ENCODE data around the gene PRDM10. TPM values are rescaled to one million over a fixed set of nuclear protein-coding genes. Genes with fewer than 3 reads are reported as not detected.
A peak's percentile ranks its signal among the peaks of the same experiment; 100 is the strongest.

PRDM10 gene
- total RNA-seq, 2 experiments from 2014 or later: 15.8 to 16.2 TPM

DNA sequence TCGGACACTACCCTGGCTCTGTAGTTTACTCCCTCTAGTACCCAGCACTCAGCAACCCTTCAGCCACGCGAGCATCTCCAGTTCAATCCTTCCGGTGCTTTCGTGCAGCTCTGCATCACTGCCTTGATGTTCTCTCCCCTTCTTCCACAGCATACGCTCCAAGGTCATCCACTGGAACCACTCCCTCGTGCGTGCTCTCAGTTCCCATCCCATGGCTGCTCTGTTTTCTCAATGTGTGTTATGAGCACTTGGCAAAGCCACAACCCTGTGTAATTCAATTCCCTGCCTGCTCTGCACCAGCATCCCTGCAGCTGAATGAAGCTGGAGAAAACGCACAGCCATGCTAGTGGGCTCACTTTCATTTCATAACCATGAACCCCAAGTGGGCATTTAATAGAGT lies 68.7 kb downstream of the PRDM10 start:
- ChIA-PET CTCF (interaction anchor here (1.9 kb wide), 1 partner anchor 10 kb away, joined by 9 read pairs; no protein-coding TSS in a partner anchor), POLR2A (no interaction called here)
- no peaks in the 10 kb centered on the region for H3K4me1 Mint-ChIP-seq (ENCODE audit: low read depth)
- H3K9me3 Mint-ChIP-seq: no peaks in the 10 kb centered on the region
- H3K36me3 Mint-ChIP-seq: peaks cover 16% of the 10 kb centered on the region
- intact Hi-C loops (cut with micrococcal nuclease): no loop called here
- no peaks in the 10 kb centered on the region for H3K27me3 Mint-ChIP-seq
- DNase-seq: no peak
- no peak overlapping the region for H3K27ac Mint-ChIP-seq
- no peak overlapping the region for H3K4me3 Mint-ChIP-seq

DNA sequence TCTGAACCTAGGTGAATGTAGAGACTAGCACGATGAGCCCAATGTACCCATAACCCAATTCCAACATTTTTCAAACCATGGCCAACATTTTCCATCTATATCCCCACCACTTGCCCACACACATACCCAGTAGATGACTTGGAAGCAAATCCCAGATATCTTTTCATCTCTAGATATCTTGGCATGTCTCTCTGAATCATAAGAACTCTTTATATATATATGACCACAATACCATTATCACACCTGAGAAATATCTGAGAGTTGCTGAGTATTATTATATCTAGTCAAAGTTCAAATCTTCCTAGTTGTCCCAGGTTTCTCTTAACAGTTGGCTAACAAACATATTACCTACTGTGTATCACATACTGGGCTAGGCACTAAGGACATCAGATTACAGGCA lies 69.4 kb downstream of the PRDM10 start:
- DNase-seq: no peak
- intact Hi-C loops (cut with micrococcal nuclease): no loop called here
- Mint-ChIP-seq H3K4me3 (no peak overlapping the region), H3K27me3 (no peaks in the 10 kb centered on the region), H3K36me3 (peaks cover 15% of the 10 kb centered on the region), H3K9me3 (no peaks in the 10 kb centered on the region), H3K4me1 (ENCODE audit: low read depth) (no peaks in the 10 kb centered on the region), H3K27ac (no peak overlapping the region)
- CTCF ChIA-PET: no interaction called here
- POLR2A ChIA-PET: no interaction called here

DNA sequence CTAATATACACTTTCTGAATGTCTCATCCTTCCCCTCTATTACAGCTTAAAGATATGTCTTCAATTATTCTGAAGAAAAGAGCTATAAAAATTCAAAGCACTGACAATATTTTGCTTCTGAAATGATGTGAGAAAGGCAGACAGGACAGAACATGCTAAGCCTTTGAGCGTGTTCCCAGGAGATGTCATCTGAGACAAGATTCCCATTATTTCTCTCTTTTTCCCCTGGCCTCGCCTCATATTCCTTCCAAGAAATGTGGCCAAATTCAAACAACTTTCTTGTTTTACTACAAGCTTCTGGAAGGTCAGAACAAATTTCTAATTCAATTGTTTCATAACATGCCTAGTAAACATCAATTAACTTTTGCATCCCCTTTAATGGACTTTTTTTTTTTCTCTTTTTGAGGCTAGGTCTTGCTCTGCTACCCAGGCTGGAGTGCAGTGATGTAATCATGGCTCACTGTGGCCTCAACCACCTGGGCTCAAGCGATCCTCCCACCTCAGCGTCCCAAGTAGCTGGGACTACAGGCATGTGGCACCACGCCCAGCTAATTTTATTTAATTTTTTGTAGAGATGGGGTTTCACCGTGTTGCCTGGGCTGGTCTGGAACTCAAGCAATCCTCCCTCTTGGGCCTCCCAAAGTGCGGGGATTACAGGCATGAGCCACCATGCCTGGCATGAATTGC lies 70.1 kb downstream of the PRDM10 start:
- POLR2A ChIA-PET: no interaction called here
- H3K27ac Mint-ChIP-seq: no peak overlapping the region
- no peaks in the 10 kb centered on the region for H3K27me3 Mint-ChIP-seq

DNA sequence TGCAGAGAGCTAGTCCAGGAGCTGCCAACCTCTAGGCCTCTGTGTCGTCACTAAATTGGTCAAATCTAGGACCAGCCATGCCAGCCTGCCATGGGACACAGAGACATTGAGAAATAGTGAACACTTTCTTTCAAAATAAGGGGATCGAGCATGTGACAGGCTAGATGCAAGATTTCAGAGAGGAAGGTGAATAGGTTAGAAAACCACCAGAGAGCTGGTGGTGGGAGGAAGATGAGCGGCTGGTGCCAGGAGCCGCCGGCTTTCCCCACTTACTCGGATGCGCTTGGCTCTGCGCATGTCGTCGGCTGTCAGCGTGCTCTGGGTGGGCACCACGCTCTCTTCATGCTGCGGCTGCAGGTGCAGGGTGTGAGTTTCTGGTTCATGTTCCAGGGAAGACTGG lies 71.9 kb downstream of the PRDM10 start:
- H3K27ac Mint-ChIP-seq: no peak overlapping the region

More for the DNA sequence above, 70.1 kb downstream of the PRDM10 start:
- Mint-ChIP-seq H3K4me3 (no peak overlapping the region), H3K4me1 (ENCODE audit: low read depth) (no peaks in the 10 kb centered on the region), H3K9me3 (no peaks in the 10 kb centered on the region), H3K36me3 (peaks cover 15% of the 10 kb centered on the region)
- intact Hi-C loops (cut with micrococcal nuclease): no loop called here
- CTCF ChIA-PET: no interaction called here
- no peak for DNase-seq

DNA sequence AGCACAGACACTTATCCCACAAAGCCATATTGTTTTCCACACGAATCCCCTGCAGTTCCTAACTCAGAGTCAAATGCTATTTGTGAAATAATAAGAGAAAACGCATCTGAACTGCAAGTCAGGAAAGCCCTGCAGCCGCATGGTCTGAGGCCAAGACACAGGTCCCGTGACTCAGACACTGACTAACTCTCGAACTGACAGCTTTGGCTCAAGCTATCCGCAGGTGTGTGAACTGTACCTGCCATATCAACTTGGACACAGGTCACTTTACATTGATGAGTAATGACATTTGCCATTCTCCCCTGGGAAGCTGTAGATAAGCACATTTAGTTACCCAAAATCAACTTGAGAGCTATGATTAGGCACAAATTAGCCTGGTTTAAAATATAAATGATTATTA lies 72.3 kb downstream of the PRDM10 start:
- POLR2A ChIA-PET: no interaction called here
- CTCF ChIA-PET: interaction anchor here (0.9 kb wide), 1 partner anchor 201 kb away, joined by 4 read pairs; no protein-coding TSS in a partner anchor
- no peak overlapping the region for H3K27ac Mint-ChIP-seq

More for the DNA sequence above, 71.9 kb downstream of the PRDM10 start:
- ChIA-PET CTCF (interaction anchor here (0.9 kb wide), 1 partner anchor 200 kb away, joined by 4 read pairs; no protein-coding TSS in a partner anchor), POLR2A (no interaction called here)
- Mint-ChIP-seq H3K36me3 (peaks cover 15% of the 10 kb centered on the region), H3K9me3 (no peaks in the 10 kb centered on the region), H3K4me1 (ENCODE audit: low read depth) (no peaks in the 10 kb centered on the region), H3K4me3 (no peak overlapping the region), H3K27me3 (no peaks in the 10 kb centered on the region)
- intact Hi-C loops (cut with micrococcal nuclease): no loop called here
- DNase-seq: no peak

DNA sequence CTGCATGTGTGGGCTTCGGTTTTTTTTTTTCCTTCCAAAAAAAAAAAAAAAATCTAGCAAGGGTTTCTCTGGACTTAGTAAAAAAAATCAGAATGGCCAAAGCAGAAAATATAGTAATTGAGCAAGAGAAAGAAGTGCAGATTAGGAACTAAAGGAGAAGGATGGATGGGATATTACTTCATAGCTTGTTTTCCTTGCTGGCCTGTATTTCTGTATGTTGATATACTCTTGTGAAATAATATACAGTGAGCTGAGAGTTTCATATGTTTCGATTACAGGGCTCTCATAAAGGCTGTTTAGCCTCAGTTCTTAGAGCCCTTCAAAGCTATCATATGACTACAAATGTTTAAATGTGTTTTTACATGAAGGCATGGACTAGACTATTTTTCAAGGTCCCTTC lies 72.9 kb downstream of the PRDM10 start:
- H3K27me3 Mint-ChIP-seq: no peaks in the 10 kb centered on the region
- no peak overlapping the region for H3K4me3 Mint-ChIP-seq
- peaks cover 15% of the 10 kb centered on the region for H3K36me3 Mint-ChIP-seq
- CTCF ChIA-PET: interaction anchor here (10.0 kb wide), 1 partner anchor 203 kb away, joined by 212 read pairs; no protein-coding TSS in a partner anchor
- POLR2A ChIA-PET: no interaction called here
- H3K4me1 Mint-ChIP-seq (ENCODE audit: low read depth): no peaks in the 10 kb centered on the region
- H3K27ac Mint-ChIP-seq: no peak overlapping the region
- no peaks in the 10 kb centered on the region for H3K9me3 Mint-ChIP-seq
- intact Hi-C loops (cut with micrococcal nuclease): no loop called here
- no peak for DNase-seq

More for the DNA sequence above, 72.3 kb downstream of the PRDM10 start:
- Mint-ChIP-seq H3K4me3 (no peak overlapping the region), H3K9me3 (no peaks in the 10 kb centered on the region), H3K4me1 (ENCODE audit: low read depth) (no peaks in the 10 kb centered on the region), H3K36me3 (peaks cover 15% of the 10 kb centered on the region), H3K27me3 (no peaks in the 10 kb centered on the region)
- intact Hi-C loops (cut with micrococcal nuclease): no loop called here
- DNase-seq: no peak

DNA sequence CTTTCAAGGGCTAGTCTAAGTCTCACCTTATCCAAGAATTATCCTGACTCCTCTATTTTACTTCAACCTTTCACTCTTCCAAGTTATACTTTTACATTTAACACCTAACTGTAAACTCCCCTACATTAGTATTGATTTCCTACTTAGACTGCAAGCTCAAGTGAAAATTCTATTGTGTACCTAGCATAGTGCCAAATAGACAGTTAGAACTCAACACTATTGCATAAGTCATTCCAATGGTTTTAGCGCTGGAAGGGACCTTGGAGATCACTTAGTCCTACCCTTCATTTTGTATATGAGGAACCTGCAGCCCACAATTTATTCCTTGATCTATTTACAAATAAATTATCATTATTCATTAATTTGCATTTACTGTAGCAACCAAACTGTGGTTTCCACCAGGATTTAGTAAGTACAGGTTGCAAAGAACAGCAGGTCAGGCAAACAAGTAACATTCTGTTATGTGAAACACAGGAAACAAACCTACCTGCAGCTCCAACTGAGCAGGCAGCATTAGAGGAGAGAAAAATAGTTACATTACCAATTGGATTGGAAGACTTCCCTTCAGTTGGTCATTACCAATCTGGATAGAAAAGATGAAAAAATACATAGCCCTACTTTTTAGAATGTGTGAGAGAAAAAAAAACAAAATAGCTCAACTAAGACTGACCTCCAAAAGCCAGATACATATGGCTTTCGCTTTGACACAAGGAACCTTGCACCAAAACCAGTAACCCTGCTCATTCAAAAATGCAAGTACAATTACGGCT lies 73.5 kb downstream of the PRDM10 start:
- Mint-ChIP-seq H3K4me1 (ENCODE audit: low read depth) (no peaks in the 10 kb centered on the region), H3K36me3 (peaks cover 16% of the 10 kb centered on the region), H3K4me3 (no peak overlapping the region), H3K27me3 (no peaks in the 10 kb centered on the region), H3K27ac (no peak overlapping the region), H3K9me3 (no peaks in the 10 kb centered on the region)
- CTCF ChIA-PET: interaction anchor here (10.0 kb wide), 1 partner anchor 203 kb away, joined by 212 read pairs; no protein-coding TSS in a partner anchor
- intact Hi-C loops (cut with micrococcal nuclease): no loop called here
- no peak for DNase-seq
- POLR2A ChIA-PET: no interaction called here

DNA sequence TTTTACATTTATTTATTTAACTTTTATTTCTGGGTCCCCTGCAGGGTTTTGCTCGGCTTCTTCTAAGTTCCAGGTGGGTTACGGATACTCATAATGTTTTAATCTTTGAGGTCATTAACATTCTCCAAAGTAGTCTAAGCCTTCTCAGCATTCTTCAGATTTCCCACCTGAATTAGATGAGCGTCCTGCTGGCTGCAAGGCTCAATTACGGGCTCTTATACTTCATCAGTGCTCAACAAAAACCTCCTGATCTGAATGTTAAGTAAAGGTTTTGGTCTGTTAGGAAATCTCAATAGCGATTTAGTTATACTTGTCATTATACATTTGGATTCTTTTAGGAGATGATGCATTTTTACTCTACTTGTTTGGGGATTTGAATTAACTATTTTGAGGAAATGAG lies 80.0 kb downstream of the PRDM10 start:
- H3K4me3 Mint-ChIP-seq: no peak overlapping the region
- DNase-seq: no peak
- CTCF ChIA-PET: interaction anchor here (0.7 to 10.0 kb wide), 11 partner anchors 10 to 988 kb away, joined by 3 to 212 read pairs (median 4); no protein-coding TSS in a partner anchor

DNA sequence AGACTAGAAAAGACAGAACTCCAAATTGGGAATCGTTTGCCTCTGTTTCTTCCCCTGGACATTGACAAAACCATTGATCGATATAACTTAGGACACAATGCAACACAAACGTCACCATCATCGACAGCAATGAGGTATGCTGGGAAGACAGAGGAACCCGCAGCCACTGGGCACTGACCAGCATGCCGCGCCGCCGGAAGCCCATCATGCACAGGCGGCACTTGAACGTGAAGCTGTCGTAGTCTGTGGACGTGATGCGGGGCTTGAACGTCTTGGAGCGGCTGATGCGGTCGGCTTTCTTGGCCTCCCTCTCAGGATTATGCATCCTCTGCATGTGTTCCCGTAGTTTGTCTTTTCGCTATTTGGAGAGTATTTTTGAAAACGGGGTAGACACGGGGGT lies 84.3 kb downstream of the PRDM10 start:
- peaks cover 4% of the 10 kb centered on the region for H3K4me1 Mint-ChIP-seq (ENCODE audit: low read depth)
- no peak for DNase-seq
- ChIA-PET CTCF (no interaction called here), POLR2A (no interaction called here)
- no peaks in the 10 kb centered on the region for H3K9me3 Mint-ChIP-seq
- H3K27ac Mint-ChIP-seq: no peak overlapping the region
- H3K36me3 Mint-ChIP-seq: peaks cover 4% of the 10 kb centered on the region
- H3K27me3 Mint-ChIP-seq: no peaks in the 10 kb centered on the region
- no peak overlapping the region for H3K4me3 Mint-ChIP-seq
- intact Hi-C loops (cut with micrococcal nuclease): no loop called here

More for the DNA sequence above, 80.0 kb downstream of the PRDM10 start:
- Mint-ChIP-seq H3K9me3 (no peaks in the 10 kb centered on the region), H3K27ac (no peak overlapping the region), H3K4me1 (ENCODE audit: low read depth) (peaks cover 6% of the 10 kb centered on the region), H3K36me3 (peaks cover 2% of the 10 kb centered on the region), H3K27me3 (no peaks in the 10 kb centered on the region)
- POLR2A ChIA-PET: no interaction called here
- intact Hi-C loops (cut with micrococcal nuclease): loop anchor here (1.0 to 2.0 kb wide), 2 partner anchors 146 to 210 kb away; partner anchors contain the start of gene APLP2

DNA sequence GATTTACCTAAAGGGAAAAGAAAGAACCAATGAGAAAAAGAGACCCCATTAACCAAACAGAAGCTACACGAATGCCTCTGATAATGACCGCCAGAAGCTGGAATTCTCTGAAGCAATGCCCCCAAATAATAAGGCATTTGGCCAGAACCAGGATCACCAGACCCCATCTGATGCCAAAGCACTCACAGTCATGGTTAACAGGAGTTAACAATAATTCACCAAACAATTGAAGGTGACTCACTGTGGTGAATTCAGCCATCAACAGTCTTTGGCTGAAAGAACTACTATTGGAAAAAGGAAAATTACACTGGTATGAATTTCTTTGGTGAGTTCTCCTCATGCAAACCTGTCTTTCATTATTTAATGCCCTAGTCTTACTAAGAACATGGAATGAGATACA lies 85.4 kb downstream of the PRDM10 start:
- Mint-ChIP-seq H3K4me1 (ENCODE audit: low read depth) (no peaks in the 10 kb centered on the region), H3K9me3 (no peaks in the 10 kb centered on the region), H3K27ac (no peak overlapping the region), H3K27me3 (no peaks in the 10 kb centered on the region), H3K36me3 (peaks cover 4% of the 10 kb centered on the region), H3K4me3 (no peak overlapping the region)
- CTCF ChIA-PET: interaction anchor here (0.6 to 1.1 kb wide), 2 partner anchors 13 to 215 kb away, joined by 4 read pairs; no protein-coding TSS in a partner anchor
- DNase-seq: no peak
- POLR2A ChIA-PET: no interaction called here
- intact Hi-C loops (cut with micrococcal nuclease): no loop called here

DNA sequence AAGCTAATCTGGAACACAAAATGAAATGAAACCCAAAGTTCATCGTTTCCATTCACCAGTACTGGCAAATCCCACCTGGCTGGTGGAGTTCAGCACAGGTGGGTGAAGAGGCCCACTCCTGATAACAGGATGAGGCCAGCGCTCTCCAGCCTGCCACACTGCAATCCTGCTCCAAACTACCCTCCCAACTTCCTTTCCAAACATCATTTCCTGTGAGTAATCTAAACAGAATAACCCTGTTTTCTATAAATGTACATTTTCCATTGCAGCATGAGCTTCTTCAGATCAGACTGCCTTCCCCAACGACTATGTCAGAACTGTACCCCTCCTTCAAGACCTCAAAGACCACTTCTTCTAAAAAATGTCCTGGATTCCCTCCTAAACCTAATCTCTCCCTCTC lies 91.3 kb downstream of the PRDM10 start:
- no peak for DNase-seq
- intact Hi-C loops (cut with micrococcal nuclease): no loop called here
- peaks cover 25% of the 10 kb centered on the region for H3K36me3 Mint-ChIP-seq
- H3K4me3 Mint-ChIP-seq: no peak overlapping the region
- no peaks in the 10 kb centered on the region for H3K27me3 Mint-ChIP-seq
- H3K27ac Mint-ChIP-seq: peak overlapping the region; percentile 43
- H3K9me3 Mint-ChIP-seq: no peaks in the 10 kb centered on the region
- ChIA-PET POLR2A (no interaction called here), CTCF (interaction anchor here (0.6 to 1.4 kb wide), 2 partner anchors 97 to 221 kb away, joined by 3 to 5 read pairs; no protein-coding TSS in a partner anchor)
- H3K4me1 Mint-ChIP-seq (ENCODE audit: low read depth): peaks cover 9% of the 10 kb centered on the region

DNA sequence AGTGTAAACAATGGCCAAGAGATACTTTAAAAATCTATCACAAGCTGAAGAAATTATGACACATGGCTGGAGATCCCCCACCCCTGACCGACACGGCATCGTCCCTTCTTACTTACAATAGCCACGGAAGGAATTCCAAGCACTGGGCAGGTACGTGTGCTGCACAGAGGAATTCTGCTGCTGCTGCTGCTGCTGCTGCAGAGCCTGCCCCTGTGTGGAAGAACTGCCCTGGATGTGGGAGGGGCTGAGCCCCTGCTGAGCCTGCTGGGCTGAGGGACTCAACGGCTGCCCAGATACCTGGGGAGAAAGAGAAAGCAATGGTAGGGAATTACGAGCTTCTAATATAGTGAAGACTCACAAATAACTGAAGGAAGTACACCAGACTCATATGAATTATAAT lies 92.3 kb downstream of the PRDM10 start:
- Mint-ChIP-seq H3K36me3 (peaks cover 30% of the 10 kb centered on the region), H3K9me3 (no peaks in the 10 kb centered on the region), H3K4me1 (ENCODE audit: low read depth) (peaks cover 9% of the 10 kb centered on the region), H3K4me3 (no peak overlapping the region), H3K27me3 (no peaks in the 10 kb centered on the region), H3K27ac (no peak overlapping the region)
- DNase-seq: no peak
- CTCF ChIA-PET: interaction anchor here (1.3 kb wide), 1 partner anchor 222 kb away, joined by 7 read pairs; no protein-coding TSS in a partner anchor
- POLR2A ChIA-PET: no interaction called here
- intact Hi-C loops (cut with micrococcal nuclease): no loop called here
